ELR (cell line): Measurements from ENCODE around the gene PSMD3.

Experiments
- DNase-seq: peaks from one replicate; pipeline ENCODE4 v3.0.0-alpha.2; 2015; ENCODE audit warnings: low read depth

PSMD3 gene

DNA sequence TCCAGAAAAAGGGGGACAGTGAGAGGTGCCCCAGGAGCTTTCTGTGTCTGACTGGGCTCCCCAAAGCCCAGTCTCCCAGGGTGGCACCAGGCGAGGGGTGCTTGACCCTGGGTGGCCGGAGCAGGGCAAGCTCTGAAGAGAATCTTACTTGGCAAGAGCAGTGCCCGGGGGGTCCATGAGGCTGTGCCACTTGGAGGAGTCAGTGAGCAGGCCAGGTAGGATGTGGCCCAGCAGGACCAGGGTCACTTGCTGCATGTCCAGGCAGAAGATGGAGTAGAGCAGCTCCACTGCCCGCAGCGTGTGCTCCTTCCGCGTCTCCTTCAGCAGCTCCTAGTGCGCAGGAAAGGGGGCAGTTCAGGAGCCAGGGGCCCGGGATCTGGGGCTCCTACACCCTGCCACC, 41.9 kb downstream of the PSMD3 start:
- DNase-seq, result no peak

DNA sequence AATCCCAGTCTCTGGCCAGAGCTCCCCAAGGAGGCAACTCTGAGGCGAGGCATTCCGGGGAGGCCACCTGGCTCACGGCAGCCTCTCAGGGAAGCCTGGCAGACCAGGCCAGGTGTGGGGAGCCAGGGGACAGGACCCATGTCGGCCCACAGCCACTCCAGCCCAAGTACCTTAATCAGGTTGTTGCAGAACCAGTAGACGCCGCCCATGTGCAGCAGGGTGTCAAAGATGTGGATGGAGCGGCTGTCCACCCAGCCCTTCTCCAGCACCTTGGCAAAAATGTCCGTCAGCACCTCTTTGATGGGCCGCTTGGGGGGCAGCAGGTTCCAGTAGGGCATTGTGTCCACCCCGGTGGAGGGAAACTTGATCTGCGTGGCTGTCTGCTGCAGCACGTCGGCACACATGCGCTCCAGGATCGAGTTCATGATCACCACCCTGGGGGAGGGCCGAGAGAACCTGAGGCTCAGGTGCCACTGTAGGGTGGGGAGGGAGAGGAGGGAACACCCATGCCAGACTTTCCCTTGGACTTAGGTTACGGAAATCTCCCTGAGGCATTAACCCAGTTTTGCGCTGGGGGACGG, 42.4 kb downstream of the PSMD3 start:
- no peak for DNase-seq

DNA sequence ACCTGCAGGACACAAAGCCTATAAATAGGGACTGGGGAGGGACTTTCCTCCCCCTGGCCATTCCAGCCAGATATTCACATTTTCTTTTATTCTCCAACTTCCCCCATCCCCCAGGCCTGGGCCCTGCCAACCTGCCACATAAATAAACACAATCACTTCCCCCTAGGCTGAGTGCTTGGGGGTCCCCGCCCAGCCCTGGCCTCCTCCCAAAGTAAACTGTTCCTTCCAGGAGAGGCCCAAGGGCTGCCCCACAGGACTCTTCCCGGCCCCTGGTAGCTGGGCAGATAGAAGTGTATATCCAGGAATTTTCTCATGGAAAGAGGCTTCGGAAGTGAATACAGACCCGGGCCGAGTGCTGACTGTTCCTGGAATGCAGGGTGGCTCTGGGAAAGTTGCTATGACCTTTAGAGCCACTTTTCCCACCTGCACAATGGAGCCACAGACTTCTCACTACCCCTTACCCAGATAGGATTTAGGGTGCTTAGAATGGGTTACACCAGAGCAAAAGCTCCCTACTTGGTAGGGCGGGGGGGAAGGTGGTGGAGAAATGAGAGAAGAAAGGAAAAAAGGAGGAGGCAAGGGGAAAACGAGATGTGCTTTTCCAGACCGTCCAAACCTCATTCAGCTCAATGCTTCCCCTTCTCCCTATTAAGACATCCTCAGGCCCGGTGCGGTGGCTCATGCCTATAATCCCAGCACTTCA, 43.1 kb downstream of the PSMD3 start:
- DNase-seq, result peak; percentile 53

DNA sequence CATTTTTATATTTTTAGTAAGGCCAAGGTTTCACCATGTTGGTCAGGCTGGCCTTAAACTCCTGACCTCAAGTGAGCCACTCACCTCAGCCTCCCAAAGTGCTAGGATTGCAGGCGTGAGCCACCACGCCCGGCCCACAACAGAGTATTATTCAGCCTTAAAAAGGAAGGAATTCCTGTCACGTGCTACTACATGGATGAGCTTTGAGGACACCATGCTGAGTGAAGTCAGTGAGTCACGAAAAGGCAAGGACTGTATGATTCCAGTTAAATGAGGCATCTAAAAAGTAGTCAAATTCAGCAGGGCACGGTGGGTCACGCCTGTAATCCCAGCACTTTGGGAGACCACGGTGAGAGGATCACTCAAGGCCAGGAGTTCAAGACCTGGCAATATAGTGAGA, 44.3 kb downstream of the PSMD3 start:
- peak; percentile 97 for DNase-seq

DNA sequence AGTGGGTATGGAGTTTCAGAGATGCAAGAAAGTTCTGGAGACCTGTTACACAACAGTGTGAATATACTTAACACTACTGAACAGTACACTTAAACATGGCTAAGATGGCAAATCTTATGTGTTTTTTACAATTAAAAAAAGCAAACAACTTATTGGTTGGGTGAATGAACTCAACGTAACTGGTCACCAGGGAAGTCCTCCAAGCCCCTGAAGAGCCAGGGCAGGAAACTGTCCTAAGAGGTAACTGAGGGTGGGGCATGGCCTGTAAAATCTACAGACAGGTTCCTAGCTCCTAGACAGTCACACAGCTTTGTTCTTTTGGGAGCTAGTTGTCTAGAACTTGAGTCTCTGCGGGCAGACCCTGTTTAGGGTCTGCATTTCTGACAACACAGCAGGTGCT, 45.0 kb downstream of the PSMD3 start:
- no peak for DNase-seq

DNA sequence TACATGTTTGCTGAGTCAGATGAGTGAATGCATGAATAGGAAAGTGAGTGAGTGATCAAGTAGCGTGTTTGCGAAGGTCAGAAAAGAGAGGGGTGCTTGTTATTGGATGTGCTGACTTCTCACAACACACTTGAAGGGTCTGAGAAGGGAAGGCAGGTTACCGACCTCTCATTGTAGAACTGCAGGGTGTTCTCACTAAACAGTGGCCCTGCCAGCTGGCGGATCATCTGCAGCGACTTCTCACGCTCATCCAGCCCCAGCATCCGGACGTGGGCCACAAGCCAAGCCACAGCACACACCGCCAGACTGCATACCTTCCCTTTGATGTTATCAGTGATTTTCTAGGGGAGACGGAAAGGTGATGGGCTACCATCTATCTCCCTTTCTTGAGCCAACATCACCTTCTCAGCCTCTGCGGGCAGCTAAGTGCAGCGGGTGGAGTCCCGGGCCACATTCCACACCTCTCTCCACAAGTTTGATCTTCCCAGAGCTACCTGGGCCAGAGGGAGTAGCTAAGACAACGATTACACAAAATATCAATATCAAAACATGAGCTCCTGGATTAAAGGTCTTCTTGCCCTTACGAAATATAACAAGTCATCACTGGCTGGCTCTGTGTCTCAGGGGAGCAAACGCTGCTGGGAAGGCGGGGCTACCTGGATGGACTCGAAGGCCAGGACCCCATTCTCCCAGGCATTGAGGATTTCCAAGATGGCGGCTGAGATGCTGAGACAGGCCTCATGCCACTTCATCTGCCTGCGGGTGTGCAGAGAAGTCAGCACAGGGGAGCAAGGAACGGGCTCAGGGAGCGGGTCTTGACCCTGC, 45.6 kb downstream of the PSMD3 start:
- peak; percentile 75 for DNase-seq

DNA sequence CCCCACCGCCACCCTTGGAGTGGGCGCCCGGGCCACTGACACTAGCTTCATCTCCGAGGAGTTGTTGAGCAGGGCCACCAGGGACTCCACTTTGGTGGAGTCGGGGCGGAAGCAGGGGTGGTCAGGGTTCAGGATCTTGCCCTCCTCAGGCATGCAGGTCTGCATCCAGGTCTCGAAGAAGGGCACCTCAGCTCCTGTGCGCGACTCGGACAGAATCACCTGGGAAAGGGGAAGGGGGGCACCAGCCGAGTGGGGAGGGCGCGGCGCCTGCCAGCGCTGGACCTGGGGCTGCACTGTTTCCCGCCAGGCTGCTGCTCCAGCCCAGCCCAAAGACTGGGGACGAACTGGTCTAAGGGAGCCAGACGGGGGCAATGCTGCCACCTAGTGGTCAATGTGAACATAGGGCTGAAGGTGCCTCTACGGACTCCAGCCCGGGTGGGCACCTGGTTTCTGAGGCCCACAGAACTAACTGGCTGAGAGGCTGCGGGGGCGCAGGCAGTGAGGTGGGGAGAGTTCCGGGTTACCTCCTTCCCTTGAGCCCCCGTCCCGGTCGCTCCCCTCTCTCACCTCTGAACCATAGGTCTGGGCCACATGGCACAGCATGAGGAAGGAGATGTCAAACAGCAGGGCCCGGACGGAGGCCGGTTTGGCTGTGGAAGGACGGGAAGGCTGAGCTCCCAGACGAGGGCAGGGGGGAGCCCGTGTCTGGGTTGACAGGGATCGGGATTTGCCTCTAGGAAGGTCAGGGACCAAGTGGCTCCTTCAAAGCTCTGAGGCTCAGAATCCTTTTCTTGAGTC, 46.4 kb downstream of the PSMD3 start:
- peak; percentile 92 for DNase-seq

DNA sequence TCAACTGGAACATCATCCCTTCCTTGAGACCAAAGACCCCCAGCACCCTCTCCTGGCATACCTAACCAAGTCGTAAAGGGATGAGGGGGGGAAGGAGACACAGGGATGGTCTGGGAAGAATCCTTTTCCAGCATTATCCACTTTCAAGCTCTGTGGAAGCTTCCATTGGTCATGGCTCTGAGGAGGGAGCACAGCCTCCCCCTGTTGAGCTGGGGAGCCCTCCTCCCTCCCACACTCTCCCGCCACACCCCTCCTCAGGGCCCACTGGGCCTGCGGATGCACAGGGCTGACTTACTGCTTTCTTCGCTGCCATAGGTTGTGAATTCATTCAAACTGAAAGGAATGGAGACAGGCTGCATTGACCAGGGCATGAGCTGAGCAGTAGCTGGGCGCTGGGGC, 47.0 kb downstream of the PSMD3 start:
- DNase-seq, result no peak

DNA sequence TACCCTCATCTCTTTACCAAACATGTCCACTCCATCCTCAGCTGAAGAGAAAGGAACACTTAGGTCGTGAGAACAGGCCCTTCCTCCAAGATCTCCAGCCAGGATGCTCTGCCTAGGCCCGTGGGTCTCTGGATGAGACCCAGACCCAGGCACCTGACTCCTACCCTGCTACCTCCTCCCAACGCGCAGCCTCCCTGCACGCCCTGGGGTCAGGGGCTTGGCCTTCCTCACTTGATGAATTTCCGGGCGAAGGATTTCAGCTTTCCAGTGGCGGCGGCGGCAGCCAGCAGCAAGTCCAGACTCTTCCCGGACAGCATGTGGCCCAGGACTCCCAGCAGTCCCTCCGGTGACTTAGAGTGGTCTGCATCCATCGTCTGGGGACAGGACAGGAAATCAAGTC, 48.0 kb downstream of the PSMD3 start:
- no peak for DNase-seq

DNA sequence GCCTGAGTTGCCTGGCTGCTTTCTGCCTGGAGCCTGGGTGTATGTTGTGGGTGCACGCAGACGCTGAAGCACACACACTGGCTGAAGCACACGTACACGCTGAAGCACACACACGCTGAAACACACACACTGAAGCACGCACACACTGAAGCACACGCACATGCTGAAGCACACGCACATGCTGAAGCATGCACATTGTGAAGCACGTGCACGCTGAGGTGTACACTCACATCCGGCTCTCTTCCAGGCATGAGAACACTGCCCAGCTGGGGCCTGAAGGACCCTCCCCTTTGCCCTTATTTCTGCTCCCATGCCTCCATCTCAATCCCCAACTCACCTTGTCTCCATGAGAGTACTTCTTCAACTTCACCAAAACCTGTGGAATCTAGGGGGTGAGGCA, 51.1 kb downstream of the PSMD3 start:
- DNase-seq, result no peak

DNA sequence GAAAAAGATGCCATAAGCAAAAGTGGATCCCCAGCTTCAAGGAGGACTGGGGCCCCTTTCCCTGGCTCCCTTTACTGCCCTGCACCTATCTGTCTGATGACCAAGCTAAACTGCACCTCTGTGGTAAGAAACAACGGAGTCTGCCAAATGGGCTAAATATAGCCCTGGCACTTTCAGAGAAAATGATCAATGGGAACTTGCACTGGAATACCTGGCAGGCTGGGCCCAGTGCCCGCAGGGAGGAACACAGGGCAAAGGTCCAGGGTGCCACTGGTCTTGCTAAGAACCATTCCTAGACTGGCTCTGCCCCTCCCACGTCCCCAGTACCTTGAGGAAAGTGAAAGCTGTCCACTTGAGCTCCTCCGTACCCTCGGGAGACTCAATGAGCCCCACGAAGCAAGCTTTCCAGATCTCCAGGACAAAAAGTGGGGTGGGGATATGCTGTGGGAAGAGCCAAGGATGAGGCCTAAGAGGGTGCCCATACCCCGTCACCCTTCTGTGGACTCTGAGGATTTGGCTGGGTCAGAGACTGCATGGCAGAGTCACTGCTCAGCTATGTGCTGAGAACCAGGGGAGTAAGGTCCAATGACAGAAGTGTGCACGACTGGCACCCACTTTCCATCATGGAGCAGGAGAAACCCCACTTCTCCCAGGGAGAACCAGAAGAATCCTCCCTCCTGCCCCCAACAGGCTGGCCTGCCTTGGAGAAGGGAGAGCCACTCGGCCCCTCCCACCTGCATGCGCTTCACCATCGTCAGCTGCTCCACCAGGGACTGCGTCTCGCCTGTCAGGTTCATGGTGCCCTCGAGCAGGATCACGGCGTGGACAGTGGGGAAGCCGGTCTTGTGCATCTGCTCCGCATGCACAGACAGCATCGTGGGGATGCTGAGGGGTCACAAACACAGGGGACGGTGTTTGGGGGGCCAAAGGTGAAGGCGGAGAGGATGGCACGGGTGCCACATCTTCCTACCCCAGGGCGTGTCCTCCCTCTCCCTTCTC, 52.0 kb downstream of the PSMD3 start:
- DNase-seq, result no peak

DNA sequence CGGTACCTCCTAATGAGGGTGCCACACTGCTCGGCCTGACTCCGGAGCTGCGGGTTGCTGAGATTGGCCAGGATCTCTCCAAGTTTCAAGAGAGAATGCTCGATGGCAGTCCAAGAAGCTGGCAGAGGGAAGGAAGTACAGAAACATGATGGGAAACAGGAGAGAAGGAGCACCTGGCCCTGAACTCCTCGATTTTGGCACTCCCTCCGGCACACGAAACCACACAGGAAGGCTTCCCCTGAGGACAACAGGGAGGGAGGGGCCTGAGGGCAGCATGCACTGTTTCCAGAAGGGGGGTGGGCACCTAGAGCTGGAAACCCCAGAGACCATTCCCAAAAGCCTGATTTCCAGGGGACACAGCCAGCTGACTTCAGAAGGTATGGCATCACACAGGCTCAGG, 52.7 kb downstream of the PSMD3 start:
- no peak for DNase-seq

DNA sequence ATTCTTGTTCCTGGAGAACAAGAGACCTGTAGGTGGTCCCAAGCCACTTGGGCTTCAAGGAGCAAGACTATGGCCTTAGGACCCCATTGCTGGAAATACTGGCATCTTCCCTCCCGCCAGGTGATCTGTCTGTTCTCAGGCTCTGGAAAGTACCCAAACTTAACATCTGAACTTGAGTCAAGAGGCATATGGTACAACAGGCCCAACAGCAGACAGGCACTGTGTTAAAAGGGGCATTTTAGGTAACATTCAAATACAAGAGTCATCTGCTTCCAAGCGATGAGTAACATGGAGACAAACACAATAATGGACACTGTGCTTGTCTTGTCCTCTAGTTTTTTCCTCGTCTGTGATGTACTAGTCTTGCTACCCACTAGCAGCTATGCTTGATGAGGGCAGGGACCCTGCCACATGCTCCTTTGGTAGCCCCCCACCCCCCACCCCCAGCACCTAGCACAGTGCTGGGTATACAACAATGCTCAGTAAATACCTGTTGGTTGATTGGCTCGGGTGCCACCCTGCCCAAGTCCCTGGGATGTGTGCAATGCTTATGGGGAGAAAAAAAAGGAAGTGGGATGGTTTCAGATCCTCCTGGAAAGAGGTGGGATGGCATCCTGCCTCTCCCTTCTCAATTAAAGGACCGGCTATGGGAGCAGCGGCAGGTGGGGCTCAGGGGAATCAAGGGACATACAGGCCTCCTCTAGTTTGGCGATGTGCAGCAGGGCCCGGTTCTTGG, 54.0 kb downstream of the PSMD3 start:
- no peak for DNase-seq

DNA sequence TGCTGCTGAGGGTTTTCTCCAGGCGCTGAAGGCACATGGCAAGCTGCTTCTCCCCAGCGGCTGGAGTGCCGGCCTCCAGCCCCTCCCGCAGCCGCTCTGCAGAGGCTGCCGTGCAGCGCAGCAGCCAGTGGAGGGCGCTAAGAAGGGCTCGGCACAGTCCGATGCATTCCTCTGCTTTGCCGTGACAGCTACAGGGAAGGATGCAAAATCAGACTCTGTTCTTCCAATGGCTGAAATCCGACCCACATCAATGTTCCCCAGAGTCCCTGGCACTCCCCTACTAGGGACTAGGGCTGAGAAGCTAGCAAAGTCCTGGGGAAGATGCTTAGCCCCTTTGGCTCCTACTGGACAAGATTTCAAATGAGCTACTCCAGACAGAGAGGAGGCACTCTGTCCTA, 54.6 kb downstream of the PSMD3 start:
- peak; percentile 62 for DNase-seq

DNA sequence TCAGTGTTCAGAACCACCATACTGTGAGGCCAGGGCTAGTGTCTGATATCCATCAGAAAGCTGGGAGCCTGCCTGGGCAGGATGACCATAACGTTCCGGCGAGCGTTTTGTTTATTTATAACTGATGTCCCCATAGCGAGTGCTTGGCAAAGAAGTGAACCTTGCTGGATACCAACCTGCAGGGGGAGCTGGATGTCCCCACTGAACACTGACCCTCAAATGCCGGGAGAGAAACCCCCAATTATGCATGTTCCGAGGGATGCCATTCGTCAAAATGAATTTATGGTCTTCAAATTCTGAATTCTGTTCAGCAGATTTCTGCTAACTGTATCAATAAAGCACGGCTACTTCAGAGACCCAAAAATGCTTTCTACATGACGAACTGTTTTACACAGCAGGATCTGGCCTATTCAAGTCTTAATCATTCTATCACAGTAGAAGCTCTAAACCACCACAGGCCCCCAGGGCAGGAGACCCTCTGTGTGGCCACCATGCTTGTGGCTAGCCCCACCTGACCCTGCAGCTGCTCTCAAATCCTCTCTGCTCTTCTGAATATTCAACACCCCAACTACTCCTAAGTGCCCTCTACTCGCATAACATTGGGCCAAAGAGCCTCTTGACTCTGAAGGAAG, 58.4 kb downstream of the PSMD3 start:
- DNase-seq, result peak; percentile 87

DNA sequence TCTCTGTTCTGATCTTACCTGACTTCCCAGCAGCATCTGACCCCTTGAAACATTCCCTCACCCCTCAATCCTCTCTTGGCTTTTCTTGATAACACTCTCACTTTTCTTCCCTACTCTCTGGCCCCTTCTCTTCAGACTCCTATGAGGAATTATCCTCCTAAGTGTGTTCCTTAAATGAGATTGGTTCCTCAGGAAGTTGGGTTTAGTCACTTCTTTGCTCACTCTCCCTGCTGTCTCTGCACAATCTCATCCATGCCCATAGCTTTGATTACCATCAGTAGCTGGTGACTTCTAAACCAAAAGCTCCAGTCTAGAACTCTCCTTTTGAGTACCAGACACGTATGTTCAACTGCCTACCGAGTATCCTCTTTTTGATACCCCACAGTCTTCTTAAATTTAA, 60.6 kb downstream of the PSMD3 start:
- DNase-seq, result no peak
